ENCODE results near the gene TXNDC11. TPM values are rescaled to one million over a fixed set of nuclear protein-coding genes. Genes with fewer than 3 reads are reported as not detected.

TXNDC11 gene
- total RNA-seq, 2 experiments from 2014 or later: 111 to 112 TPM

DNA sequence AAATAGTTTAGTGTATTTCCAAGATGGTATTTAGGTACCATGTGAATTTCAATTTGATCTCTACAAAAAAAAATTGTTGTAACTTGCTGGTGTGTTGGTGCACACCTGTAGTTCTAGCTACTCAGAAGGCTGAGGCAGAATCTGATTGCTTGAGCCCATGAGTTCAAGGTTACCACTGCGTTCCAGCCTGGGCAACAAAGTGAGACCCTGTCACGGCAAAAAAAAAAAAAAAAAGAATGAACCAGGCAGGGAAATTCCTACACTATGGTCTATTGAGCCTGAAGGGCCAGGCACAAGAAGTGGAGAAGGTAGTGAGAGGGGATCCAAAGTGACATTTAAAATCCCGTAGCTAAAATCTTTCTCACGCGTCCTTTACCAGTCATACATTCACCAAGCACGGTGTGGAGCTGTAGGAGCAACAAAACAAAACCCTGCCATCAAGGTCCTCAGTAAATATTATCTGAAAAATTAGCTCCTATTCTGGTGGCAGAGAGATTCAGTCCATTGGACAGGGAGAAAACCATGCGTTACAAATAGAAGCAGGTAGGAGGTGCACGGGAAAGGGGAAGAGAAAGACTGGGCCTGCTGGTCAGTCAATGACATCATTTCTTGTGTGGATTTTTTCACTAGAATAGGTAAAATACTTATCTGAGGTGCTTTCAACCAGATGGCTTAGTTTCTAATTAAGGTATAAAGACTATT is 27.3 kb downstream of the TXNDC11 start:
- Mint-ChIP-seq H3K36me3 (ENCODE audit: low read depth) (peaks cover 79% of the 10 kb centered on the region), H3K4me3 (no peak overlapping the region), H3K9me3 (no peaks in the 10 kb centered on the region), H3K4me1 (ENCODE audit: low read depth) (peaks cover 20% of the 10 kb centered on the region), H3K27ac (peak overlapping the region; percentile 36), H3K27me3 (no peaks in the 10 kb centered on the region)
- H3K9me3 ChIP-seq (ENCODE audit: control insufficient read depth in 1 of 2, insufficient read depth in 1 of 2, low read length in 2 of 2): no peaks in the 10 kb centered on the region
- ChIA-PET POLR2A (interaction anchor here (0.6 to 2.1 kb wide), 5 partner anchors 17 to 200 kb away, joined by 3 to 9 read pairs (median 5); partner anchors contain the start of genes GSPT1, TXNDC11 and ZC3H7A), CTCF (interaction anchor here (0.6 to 2.8 kb wide), 8 partner anchors 26 to 752 kb away, joined by 3 to 19 read pairs (median 4); no protein-coding TSS in a partner anchor)
- DNase-seq (no peak), ATAC-seq (ENCODE audit: poor library complexity) (no peak)
- no peaks in the 10 kb centered on the region for H3K4me1 ChIP-seq (ENCODE audit: insufficient read depth, low read length)
- peaks cover 50% of the 10 kb centered on the region for H3K36me3 ChIP-seq (ENCODE audit: insufficient read depth, low read length)
- no peak overlapping the region for H3K4me3 ChIP-seq (ENCODE audit: low read length)
- H3K27me3 ChIP-seq (ENCODE audit: control insufficient read depth in 1 of 2, insufficient read depth in 2 of 2, low read length in 2 of 2): no peaks in the 10 kb centered on the region
- intact Hi-C loops (cut with DNase I, micrococcal nuclease): loop anchor here (2.0 to 5.0 kb wide), 5 partner anchors 75 to 761 kb away; no protein-coding TSS in a partner anchor
- no peak overlapping the region for H3K27ac ChIP-seq (ENCODE audit: low read depth in 1 of 2, low read length in 2 of 2)
- TF ChIP-seq, protein P1, sequence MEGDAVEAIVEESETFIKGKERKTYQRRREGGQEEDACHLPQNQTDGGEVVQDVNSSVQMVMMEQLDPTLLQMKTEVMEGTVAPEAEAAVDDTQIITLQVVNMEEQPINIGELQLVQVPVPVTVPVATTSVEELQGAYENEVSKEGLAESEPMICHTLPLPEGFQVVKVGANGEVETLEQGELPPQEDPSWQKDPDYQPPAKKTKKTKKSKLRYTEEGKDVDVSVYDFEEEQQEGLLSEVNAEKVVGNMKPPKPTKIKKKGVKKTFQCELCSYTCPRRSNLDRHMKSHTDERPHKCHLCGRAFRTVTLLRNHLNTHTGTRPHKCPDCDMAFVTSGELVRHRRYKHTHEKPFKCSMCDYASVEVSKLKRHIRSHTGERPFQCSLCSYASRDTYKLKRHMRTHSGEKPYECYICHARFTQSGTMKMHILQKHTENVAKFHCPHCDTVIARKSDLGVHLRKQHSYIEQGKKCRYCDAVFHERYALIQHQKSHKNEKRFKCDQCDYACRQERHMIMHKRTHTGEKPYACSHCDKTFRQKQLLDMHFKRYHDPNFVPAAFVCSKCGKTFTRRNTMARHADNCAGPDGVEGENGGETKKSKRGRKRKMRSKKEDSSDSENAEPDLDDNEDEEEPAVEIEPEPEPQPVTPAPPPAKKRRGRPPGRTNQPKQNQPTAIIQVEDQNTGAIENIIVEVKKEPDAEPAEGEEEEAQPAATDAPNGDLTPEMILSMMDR (IDR thresholded peaks at IDR 0.05): no peak

- ChIA-PET POLR2A (interaction anchor here (1.1 to 1.4 kb wide), 3 partner anchors 31 to 85 kb away, joined by 3 to 4 read pairs (median 3); partner anchors contain the start of genes TXNDC11 and ZC3H7A), CTCF (interaction anchor here (1.2 to 2.4 kb wide), 2 partner anchors 180 to 316 kb away, joined by 5 to 6 read pairs; no protein-coding TSS in a partner anchor)
- no peak overlapping the region for H3K4me3 Mint-ChIP-seq
- peaks cover 10% of the 10 kb centered on the region for H3K4me1 Mint-ChIP-seq (ENCODE audit: low read depth)
- H3K4me3 ChIP-seq (ENCODE audit: low read length): no peak overlapping the region
- DNase-seq (no peak), ATAC-seq (ENCODE audit: poor library complexity) (no peak)
- peaks cover 59% of the 10 kb centered on the region for H3K36me3 ChIP-seq (ENCODE audit: insufficient read depth, low read length)
- H3K27me3 ChIP-seq (ENCODE audit: control insufficient read depth in 1 of 2, insufficient read depth in 2 of 2, low read length in 2 of 2): no peaks in the 10 kb centered on the region
- H3K27ac ChIP-seq (ENCODE audit: low read depth in 1 of 2, low read length in 2 of 2): no peak overlapping the region
- no peaks in the 10 kb centered on the region for H3K27me3 Mint-ChIP-seq
- no peaks in the 10 kb centered on the region for H3K9me3 ChIP-seq (ENCODE audit: control insufficient read depth in 1 of 2, insufficient read depth in 1 of 2, low read length in 2 of 2)
- intact Hi-C loops (cut with DNase I, micrococcal nuclease): loop anchor here in 1 of 2 experiments (5.0 kb wide), 1 partner anchor 750 kb away; no protein-coding TSS in a partner anchor
- H3K9me3 Mint-ChIP-seq: no peaks in the 10 kb centered on the region
- TF ChIP-seq, protein P1 (IDR thresholded peaks at IDR 0.05): no peak
- H3K4me1 ChIP-seq (ENCODE audit: insufficient read depth, low read length): no peaks in the 10 kb centered on the region
- no peak overlapping the region for H3K27ac Mint-ChIP-seq
- H3K36me3 Mint-ChIP-seq (ENCODE audit: low read depth): peaks cover 82% of the 10 kb centered on the region
Measured at GRCh38 chr16:11712122-11712521, 30.5 kb downstream of the TXNDC11 start.

GRCh38 chr16:11711662-11712061 is 31.0 kb downstream of the TXNDC11 start:
- Histone ChIP-seq H3K4me3 (ENCODE audit: low read length) (no peak overlapping the region), H3K27ac (ENCODE audit: low read depth in 1 of 2, low read length in 2 of 2) (no peak overlapping the region), H3K27me3 (ENCODE audit: control insufficient read depth in 1 of 2, insufficient read depth in 2 of 2, low read length in 2 of 2) (no peaks in the 10 kb centered on the region), H3K36me3 (ENCODE audit: insufficient read depth, low read length) (peaks cover 61% of the 10 kb centered on the region), H3K4me1 (ENCODE audit: insufficient read depth, low read length) (no peaks in the 10 kb centered on the region), H3K9me3 (ENCODE audit: control insufficient read depth in 1 of 2, insufficient read depth in 1 of 2, low read length in 2 of 2) (no peaks in the 10 kb centered on the region)
- Mint-ChIP-seq H3K36me3 (ENCODE audit: low read depth) (peaks cover 80% of the 10 kb centered on the region), H3K27ac (no peak overlapping the region), H3K4me3 (no peak overlapping the region), H3K27me3 (no peaks in the 10 kb centered on the region), H3K9me3 (no peaks in the 10 kb centered on the region), H3K4me1 (ENCODE audit: low read depth) (peaks cover 10% of the 10 kb centered on the region)
- ATAC-seq (ENCODE audit: poor library complexity): no peak
- intact Hi-C loops (cut with DNase I, micrococcal nuclease): loop anchor here in 1 of 2 experiments (5.0 kb wide), 1 partner anchor 749 kb away; no protein-coding TSS in a partner anchor
- TF ChIP-seq, protein P1 (IDR thresholded peaks at IDR 0.05): no peak
- ChIA-PET POLR2A (interaction anchor here (1.1 to 1.2 kb wide), 2 partner anchors 34 to 86 kb away, joined by 3 read pairs; partner anchors contain the start of gene ZC3H7A), CTCF (interaction anchor here (1.0 to 2.4 kb wide), 2 partner anchors 180 to 316 kb away, joined by 5 read pairs; no protein-coding TSS in a partner anchor)
- no peak for DNase-seq
